Activated B cell treated with CpG ODN at 0.5 μM for 24 hours (primary cell): ENCODE data around the gene AIMP1. TPM values are rescaled to one million over a fixed set of nuclear protein-coding genes. Genes with fewer than 3 reads are reported as not detected.

Experiments used
- ATAC-seq: fragments of 200-7000 bp; cut with Tn5 transposase; one replicate; pipeline ENCODE4 v1.10.0; 2021; ENCODE audit warnings: low read depth, mild to moderate bottlenecking, moderate library complexity
- CTCF ChIA-PET: fragments of 350-600 bp; sonication (Branson Sonifier 250); formaldehyde crosslinking; loops from one replicate; lab custom pipeline; 2021; ENCODE audit warnings: antibody characterized with exemption; lab: Charles Lee
- POLR2A ChIA-PET: fragments of 350-600 bp; sonication (Branson Sonifier 250); formaldehyde crosslinking; loops from one replicate; lab custom pipeline; 2021; ENCODE audit warnings: antibody characterized with exemption; lab: Charles Lee
- DNase-seq: peaks from one replicate; pipeline ENCODE4 v3.0.0; 2022
- H3K27ac Mint-ChIP-seq: one replicate; pipeline ENCODE4 v1.8.0; 2020; ENCODE audit warnings: mixed read lengths
- H3K27me3 Mint-ChIP-seq: one replicate; pipeline ENCODE4 v1.8.0; 2021; ENCODE audit warnings: mixed read lengths
- H3K36me3 Mint-ChIP-seq: one replicate; pipeline ENCODE4 v1.8.0; 2021; ENCODE audit warnings: low read depth, mixed read lengths
- H3K4me1 Mint-ChIP-seq: one replicate; pipeline ENCODE4 v1.8.0; 2021; ENCODE audit warnings: mixed read lengths
- H3K4me3 Mint-ChIP-seq: one replicate; pipeline ENCODE4 v1.8.0; 2020; ENCODE audit warnings: mild to moderate bottlenecking, mixed read lengths
- H3K9me3 Mint-ChIP-seq: one replicate; pipeline ENCODE4 v1.8.0; 2020; ENCODE audit warnings: mixed read lengths
- intact Hi-C: fragments of 100-400 bp; cut with micrococcal nuclease; formaldehyde crosslinking; loops from one replicate; pipeline ENCODE4 v1.15.1; 2024
- total RNA-seq: library from RNA; stranded (reverse); gene quantifications from 2 replicates; pipeline ENCODE4 v1.2.3, GENCODE V29; 2022
- TF ChIP-seq, protein P1 (sequence below): fragments of 200-600 bp; IDR thresholded peaks from one replicate; pipeline ENCODE4 v1.8.0; 2022; ENCODE audit warnings: antibody characterized with exemption, mild to moderate bottlenecking

AIMP1 gene
- total RNA-seq, 1 donor from 2014 or later: 53.5 TPM

DNA sequence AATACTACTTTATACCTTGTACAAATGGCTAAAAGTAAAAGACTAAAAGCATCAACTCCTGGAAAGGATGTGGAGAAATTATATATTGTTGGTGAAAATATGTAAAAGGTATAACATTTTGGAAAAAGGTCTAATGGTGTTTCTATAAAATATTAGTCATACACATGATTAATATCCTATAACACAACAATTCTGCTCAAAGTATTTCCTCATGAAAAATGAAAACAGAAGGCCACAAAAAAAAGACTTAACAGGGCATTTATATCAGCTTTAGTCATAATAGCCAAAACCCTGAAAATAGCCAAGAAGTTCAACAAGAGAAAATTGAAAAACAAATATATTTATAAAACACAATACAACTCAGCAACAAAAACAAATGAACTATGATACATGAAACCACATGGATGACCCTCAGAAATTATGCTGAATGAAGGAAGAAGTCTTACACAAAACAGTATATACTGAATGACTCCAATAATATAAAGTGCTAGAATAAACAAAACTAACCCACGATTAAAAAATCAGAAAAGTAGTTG lies 39.1 kb upstream of the AIMP1 start:
- CTCF ChIA-PET: no interaction called here
- DNase-seq: no peak
- POLR2A ChIA-PET: no interaction called here
- no peak for ATAC-seq
- Mint-ChIP-seq H3K4me1 (no peaks in the 10 kb centered on the region), H3K27me3 (no peaks in the 10 kb centered on the region), H3K36me3 (peaks cover 21% of the 10 kb centered on the region), H3K9me3 (no peaks in the 10 kb centered on the region), H3K4me3 (no peak overlapping the region), H3K27ac (no peak overlapping the region)
- intact Hi-C loops: no loop called here
- TF ChIP-seq, protein P1, sequence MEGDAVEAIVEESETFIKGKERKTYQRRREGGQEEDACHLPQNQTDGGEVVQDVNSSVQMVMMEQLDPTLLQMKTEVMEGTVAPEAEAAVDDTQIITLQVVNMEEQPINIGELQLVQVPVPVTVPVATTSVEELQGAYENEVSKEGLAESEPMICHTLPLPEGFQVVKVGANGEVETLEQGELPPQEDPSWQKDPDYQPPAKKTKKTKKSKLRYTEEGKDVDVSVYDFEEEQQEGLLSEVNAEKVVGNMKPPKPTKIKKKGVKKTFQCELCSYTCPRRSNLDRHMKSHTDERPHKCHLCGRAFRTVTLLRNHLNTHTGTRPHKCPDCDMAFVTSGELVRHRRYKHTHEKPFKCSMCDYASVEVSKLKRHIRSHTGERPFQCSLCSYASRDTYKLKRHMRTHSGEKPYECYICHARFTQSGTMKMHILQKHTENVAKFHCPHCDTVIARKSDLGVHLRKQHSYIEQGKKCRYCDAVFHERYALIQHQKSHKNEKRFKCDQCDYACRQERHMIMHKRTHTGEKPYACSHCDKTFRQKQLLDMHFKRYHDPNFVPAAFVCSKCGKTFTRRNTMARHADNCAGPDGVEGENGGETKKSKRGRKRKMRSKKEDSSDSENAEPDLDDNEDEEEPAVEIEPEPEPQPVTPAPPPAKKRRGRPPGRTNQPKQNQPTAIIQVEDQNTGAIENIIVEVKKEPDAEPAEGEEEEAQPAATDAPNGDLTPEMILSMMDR: no peak

DNA sequence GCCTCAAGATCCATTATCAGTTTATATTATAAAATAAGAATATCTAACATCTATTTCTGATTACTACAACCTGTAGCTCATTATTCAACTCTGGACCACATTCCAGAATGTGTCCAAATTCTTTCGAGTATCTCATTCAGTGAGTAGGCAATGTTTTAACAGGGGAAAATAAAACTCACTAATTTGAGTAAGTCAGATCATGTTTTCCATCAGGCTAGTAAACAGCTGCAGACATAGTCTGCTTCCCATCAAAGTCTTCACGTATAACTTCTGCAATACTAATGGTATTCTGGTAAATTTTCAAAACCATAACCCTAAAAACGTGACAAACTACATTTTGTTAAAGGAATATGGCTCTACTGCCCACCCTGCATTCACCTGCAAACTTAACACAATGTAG lies 32.1 kb upstream of the AIMP1 start:
- intact Hi-C loops: no loop called here
- POLR2A ChIA-PET: no interaction called here
- no peaks in the 10 kb centered on the region for H3K4me1 Mint-ChIP-seq
- CTCF ChIA-PET: no interaction called here
- DNase-seq (no peak), ATAC-seq (no peak)
- H3K9me3 Mint-ChIP-seq: no peaks in the 10 kb centered on the region
- peaks cover 39% of the 10 kb centered on the region for H3K36me3 Mint-ChIP-seq
- TF ChIP-seq, protein P1: no peak
- no peak overlapping the region for H3K27ac Mint-ChIP-seq
- no peak overlapping the region for H3K4me3 Mint-ChIP-seq
- no peaks in the 10 kb centered on the region for H3K27me3 Mint-ChIP-seq

DNA sequence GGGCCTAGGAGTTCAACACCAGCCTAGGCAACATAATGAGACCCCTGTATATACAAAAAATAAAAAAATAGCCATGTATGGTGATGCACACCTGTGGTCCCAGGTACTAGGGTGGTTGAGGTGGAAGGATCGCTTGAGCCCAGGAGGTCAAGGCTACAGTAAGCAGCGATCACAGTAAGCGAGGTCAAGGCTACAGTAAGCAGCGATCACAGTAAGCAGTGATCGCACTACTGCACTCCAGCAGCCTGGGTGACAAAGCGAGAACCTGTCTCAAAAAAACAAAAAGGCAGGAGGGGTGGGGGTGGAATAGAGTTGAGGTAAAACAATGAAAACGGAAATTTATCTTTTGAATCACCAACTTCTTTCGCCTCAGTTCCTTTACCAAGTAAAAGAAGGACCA lies 29.7 kb upstream of the AIMP1 start:
- Mint-ChIP-seq H3K4me1 (no peaks in the 10 kb centered on the region), H3K27me3 (no peaks in the 10 kb centered on the region), H3K9me3 (no peaks in the 10 kb centered on the region), H3K4me3 (no peak overlapping the region), H3K27ac (no peak overlapping the region), H3K36me3 (peaks cover 49% of the 10 kb centered on the region)
- ATAC-seq (no peak), DNase-seq (no peak)
- TF ChIP-seq, protein P1: no peak
- intact Hi-C loops: no loop called here
- CTCF ChIA-PET: no interaction called here
- POLR2A ChIA-PET: no interaction called here

DNA sequence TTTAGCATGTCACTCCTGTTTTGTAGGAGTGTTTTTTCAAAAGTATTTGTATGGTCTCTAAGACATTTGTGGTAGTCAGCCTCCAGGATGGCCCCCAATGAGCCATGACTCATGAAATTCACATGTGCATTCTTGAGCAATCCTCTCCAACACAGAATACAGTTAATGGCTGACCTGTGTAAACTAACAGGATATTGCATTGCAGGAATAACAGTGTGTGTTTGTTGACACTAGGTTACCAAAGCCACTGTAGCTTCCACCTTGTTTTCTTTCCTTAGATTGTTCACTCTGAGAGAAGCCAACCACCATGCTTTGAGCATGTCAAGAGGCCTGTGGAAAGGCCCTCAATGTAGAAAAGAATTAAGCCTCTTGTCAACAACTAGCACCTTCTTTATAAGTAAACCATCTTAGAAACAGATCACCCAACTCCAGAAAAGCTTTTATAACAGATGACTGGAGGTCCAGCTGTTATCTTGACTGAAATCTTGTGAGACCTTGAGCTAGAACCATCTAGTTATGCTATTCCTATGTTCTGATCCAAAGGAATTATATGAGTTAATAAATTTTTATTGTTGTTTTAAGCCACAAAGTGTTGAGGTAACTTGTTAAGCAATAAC lies 28.9 kb upstream of the AIMP1 start:
- TF ChIP-seq, protein P1: no peak
- no peak overlapping the region for H3K4me3 Mint-ChIP-seq
- no peaks in the 10 kb centered on the region for H3K4me1 Mint-ChIP-seq
- ChIA-PET POLR2A (no interaction called here), CTCF (no interaction called here)
- no peak for ATAC-seq
- H3K36me3 Mint-ChIP-seq: peaks cover 49% of the 10 kb centered on the region
- H3K27ac Mint-ChIP-seq: no peak overlapping the region
- no peaks in the 10 kb centered on the region for H3K27me3 Mint-ChIP-seq
- intact Hi-C loops: no loop called here
- no peak for DNase-seq
- no peaks in the 10 kb centered on the region for H3K9me3 Mint-ChIP-seq

DNA sequence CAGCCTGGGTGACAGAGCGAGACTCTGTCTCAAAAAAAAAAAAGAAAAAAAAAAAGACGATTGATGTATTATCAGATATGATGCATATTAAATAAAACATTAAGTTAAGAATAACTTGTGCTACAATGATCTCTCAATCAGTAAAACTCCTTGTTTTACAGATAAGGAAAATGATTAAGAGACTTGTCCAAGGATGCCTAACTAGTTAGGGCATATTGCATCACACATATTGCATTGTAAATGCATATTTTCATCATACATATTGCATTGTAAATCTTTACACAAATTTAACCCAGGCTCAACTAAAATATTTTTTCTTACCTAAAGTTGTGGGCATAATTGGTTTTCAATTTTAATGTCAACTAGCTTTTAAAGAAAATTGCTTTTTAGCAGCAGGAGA lies 26.6 kb upstream of the AIMP1 start:
- CTCF ChIA-PET: no interaction called here
- Mint-ChIP-seq H3K4me1 (no peaks in the 10 kb centered on the region), H3K4me3 (no peak overlapping the region), H3K27me3 (no peaks in the 10 kb centered on the region), H3K36me3 (peaks cover 53% of the 10 kb centered on the region), H3K27ac (no peak overlapping the region), H3K9me3 (no peaks in the 10 kb centered on the region)
- ATAC-seq (no peak), DNase-seq (no peak)
- POLR2A ChIA-PET: no interaction called here
- TF ChIP-seq, protein P1: no peak
- intact Hi-C loops: no loop called here
